ENCODE measurements around the gene MRPS18A.

The MRPS18A gene

DNA sequence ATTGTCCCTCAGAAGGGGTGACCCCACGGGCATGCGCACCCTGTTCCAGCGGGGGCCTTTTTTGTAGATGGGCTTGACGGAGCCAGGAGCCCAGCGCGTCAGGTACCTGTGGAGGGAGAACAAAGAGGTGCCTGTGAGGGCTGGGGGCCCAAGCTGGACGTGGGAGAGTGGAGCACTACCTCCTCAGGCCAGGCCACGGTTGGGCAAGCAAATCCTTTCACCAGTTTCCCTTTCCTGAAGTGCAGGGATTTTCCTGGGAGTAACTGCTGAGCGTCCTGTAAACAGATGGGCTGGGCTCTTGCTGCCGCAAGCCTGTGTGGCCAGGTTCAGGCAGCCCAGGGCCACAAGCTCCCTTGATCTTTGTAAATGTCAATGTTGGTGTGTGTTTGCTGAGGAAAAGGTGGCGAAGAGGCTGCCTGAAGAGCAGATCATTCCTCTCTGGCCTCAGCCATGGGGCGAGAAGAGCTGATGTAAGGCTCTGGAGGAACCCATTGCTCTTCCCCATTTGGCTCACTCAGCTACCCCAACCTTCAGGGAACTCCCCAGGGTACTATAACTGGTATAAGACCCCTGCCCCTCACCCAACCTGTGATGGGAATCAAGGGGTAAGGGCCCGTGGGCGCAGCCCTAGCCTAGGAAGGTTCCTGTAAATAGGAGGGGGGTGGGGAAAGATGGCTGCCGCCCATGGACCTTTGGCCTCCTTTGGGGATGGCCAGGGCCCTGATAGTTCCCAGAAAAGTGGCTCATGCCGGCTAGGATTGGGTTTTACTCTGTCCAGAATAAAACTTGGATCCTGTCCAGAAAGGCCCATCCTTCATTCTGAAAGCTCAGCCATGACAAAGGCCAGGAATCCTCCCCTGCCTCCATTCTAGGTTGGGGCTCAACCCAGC lies 15.5 kb downstream of the MRPS18A start:
- Histone ChIP-seq H3K9me3 (ENCODE audit: low read length) (no peaks in the 10 kb centered on the region), H3K79me2 (ENCODE audit: insufficient read depth, low read length) (no peaks in the 10 kb centered on the region), H3K9me2 (ENCODE audit: low read depth, low read length) (no peaks in the 10 kb centered on the region), H3F3A (ENCODE audit: insufficient read depth, low read length) (no peaks in the 10 kb centered on the region), H3K4me1 (ENCODE audit: insufficient read depth, low read length, severe bottlenecking) (peaks cover 9% of the 10 kb centered on the region), H3K27ac (ENCODE audit: low read depth, low read length, poor library complexity, severe bottlenecking) (no peak overlapping the region), H3K4me3 (ENCODE audit: low read depth, low read length, poor library complexity, severe bottlenecking) (no peak overlapping the region), H3K36me3 (ENCODE audit: insufficient read depth, low read length) (peaks cover 60% of the 10 kb centered on the region), H3K9ac (ENCODE audit: low read length) (no peak overlapping the region), H3K27me3 (ENCODE audit: insufficient read depth, low read length) (no peaks in the 10 kb centered on the region), H3K4me2 (ENCODE audit: low read length) (no peak overlapping the region), H4K20me1 (ENCODE audit: insufficient read depth, low read length) (no peaks in the 10 kb centered on the region), H2AFZ (ENCODE audit: low read length) (no peak overlapping the region)
- TF ChIP-seq CTCF (IDR thresholded peaks at IDR 0.05; ENCODE audit: low read length) (no peak), EZH2 (IDR thresholded peaks at IDR 0.05; ENCODE audit: borderline replicate concordance, low read length) (no peak)

DNA sequence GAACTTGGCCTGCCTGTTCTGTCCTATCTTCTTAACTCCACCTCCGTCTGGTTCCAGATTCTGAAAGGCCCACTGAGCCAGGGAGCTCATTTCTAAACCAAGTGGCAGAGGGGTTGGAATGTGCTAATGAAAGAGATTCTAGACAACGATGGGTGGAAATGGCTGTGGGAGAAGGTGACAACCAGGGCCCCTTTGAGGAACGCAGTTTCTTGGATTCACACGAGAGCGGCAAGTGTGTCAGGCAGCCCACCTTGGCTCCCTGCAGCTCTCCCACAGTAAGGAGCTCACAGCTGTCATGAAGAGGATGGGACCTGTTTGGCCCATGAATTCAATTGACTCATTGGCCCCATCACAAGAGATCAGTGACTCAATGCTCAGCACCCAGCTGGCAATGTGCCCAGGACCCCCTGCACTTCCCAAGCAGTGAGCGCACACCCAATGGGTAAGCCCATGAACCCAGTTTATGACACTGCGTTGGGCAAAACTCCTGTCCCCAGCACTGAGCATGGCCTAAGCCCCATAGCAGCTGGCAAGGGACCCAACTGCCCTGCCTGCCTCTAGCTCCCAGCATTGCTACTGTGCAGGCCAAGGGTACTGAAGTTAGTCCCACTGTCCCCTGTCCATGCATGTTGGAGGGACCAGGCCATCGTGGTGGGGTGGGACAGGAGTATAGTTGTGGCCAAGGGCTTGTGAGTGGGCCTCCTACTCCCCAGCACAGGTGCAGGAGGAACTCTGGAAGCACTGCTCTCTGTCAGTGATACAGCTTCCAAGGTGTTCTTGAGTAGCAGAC lies 16.4 kb downstream of the MRPS18A start:
- H4K20me1 ChIP-seq (ENCODE audit: insufficient read depth, low read length), result no peaks in the 10 kb centered on the region
- no peak overlapping the region for H3K4me2 ChIP-seq (ENCODE audit: low read length)
- no peak overlapping the region for H3K4me3 ChIP-seq (ENCODE audit: low read depth, low read length, poor library complexity, severe bottlenecking)
- no peaks in the 10 kb centered on the region for H3K79me2 ChIP-seq (ENCODE audit: insufficient read depth, low read length)
- no peaks in the 10 kb centered on the region for H3K9me3 ChIP-seq (ENCODE audit: low read length)
- peaks cover 51% of the 10 kb centered on the region for H3K36me3 ChIP-seq (ENCODE audit: insufficient read depth, low read length)
- H3K4me1 ChIP-seq (ENCODE audit: insufficient read depth, low read length, severe bottlenecking), result peaks cover 9% of the 10 kb centered on the region
- H3K27me3 ChIP-seq (ENCODE audit: insufficient read depth, low read length), result no peaks in the 10 kb centered on the region
- no peaks in the 10 kb centered on the region for H3K9me2 ChIP-seq (ENCODE audit: low read depth, low read length)
- no peak overlapping the region for H3K27ac ChIP-seq (ENCODE audit: low read depth, low read length, poor library complexity, severe bottlenecking)
- no peaks in the 10 kb centered on the region for H3F3A ChIP-seq (ENCODE audit: insufficient read depth, low read length)
- no peak overlapping the region for H3K9ac ChIP-seq (ENCODE audit: low read length)
- TF ChIP-seq EZH2 (IDR thresholded peaks at IDR 0.05; ENCODE audit: borderline replicate concordance, low read length), result no peak
- no peak for TF ChIP-seq CTCF (IDR thresholded peaks at IDR 0.05; ENCODE audit: low read length)
- H2AFZ ChIP-seq (ENCODE audit: low read length), result no peak overlapping the region

DNA sequence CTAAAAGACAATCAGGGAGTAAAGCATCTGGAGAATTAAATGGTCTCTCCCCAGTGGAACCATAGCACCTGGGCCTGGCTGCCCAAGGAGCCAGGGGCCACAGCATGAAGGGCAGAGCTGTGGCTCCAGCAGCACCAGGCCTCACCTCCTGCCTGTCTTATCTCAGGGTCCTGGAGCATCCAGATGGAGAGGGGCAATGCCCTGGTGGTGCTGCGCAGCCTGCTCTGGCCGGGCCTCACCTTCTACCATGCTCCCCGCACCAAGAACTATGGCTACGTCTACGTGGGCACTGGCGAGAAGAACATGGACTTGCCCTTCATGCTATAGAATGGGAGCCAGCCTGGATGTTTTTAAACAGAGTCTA lies 17.0 kb downstream of the MRPS18A start:
- Histone ChIP-seq H3K4me2 (ENCODE audit: low read length) (no peak overlapping the region), H3K9ac (ENCODE audit: low read length) (no peak overlapping the region), H3K27ac (ENCODE audit: low read depth, low read length, poor library complexity, severe bottlenecking) (no peak overlapping the region)

More for the DNA sequence above, 17.0 kb downstream of the MRPS18A start:
- H3K36me3 ChIP-seq (ENCODE audit: insufficient read depth, low read length), result peaks cover 47% of the 10 kb centered on the region
- H4K20me1 ChIP-seq (ENCODE audit: insufficient read depth, low read length), result no peaks in the 10 kb centered on the region
- no peak overlapping the region for H3K4me3 ChIP-seq (ENCODE audit: low read depth, low read length, poor library complexity, severe bottlenecking)
- no peaks in the 10 kb centered on the region for H3K27me3 ChIP-seq (ENCODE audit: insufficient read depth, low read length)
- no peak overlapping the region for H2AFZ ChIP-seq (ENCODE audit: low read length)
- peaks cover 9% of the 10 kb centered on the region for H3K4me1 ChIP-seq (ENCODE audit: insufficient read depth, low read length, severe bottlenecking)
- H3K9me3 ChIP-seq (ENCODE audit: low read length), result no peaks in the 10 kb centered on the region
- H3K79me2 ChIP-seq (ENCODE audit: insufficient read depth, low read length), result no peaks in the 10 kb centered on the region
- TF ChIP-seq CTCF (IDR thresholded peaks at IDR 0.05; ENCODE audit: low read length) (no peak), EZH2 (IDR thresholded peaks at IDR 0.05; ENCODE audit: borderline replicate concordance, low read length) (no peak)
- H3F3A ChIP-seq (ENCODE audit: insufficient read depth, low read length), result no peaks in the 10 kb centered on the region
- no peaks in the 10 kb centered on the region for H3K9me2 ChIP-seq (ENCODE audit: low read depth, low read length)
